ENCODE results near the gene APOL1. TPM values are rescaled to one million over a fixed set of nuclear protein-coding genes. Genes with fewer than 3 reads are reported as not detected.
A peak's percentile ranks its signal among the peaks of the same experiment; 100 is the strongest.

The APOL1 gene
- total and polyA plus RNA-seq, 4 donors, result 7.7 to 129 (median 59.5) TPM

DNA sequence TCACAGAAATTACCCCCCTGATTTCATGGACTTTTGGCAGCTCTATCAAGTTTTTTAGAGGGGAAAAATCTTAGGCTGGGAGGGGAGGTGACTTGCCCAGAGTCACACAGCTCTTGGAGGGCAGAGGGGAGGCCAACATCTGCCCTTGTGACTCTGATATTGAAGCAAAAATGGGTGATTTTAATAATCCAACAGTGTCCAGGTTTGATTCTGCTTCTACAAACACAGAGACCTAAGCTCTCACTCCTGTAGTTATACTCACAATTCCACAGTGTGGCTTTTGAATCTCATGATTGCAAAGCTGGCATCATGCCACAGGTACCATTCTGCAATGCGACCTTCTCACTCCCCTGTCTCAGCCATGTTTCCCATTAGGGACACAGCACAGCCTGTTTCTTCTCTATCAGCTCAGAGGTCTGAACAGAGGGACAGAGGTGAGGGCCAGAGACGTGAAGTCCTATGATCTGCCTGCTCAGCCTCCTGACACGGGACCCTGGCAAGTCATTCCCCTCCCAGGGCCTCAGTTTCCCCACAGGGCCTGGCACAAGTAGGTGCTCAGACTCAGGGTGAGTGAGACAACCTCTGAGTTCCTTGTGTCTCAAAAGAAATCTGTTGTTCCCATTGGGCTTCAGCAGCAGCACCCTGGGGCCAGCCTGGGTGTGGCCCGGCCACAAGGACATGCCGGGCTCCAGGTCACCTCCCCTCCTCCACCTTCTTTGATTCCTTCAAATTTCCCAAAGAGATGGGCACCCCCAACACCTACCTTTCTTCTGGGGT is 14.4 kb upstream of the APOL1 start:
- H3K27me3 ChIP-seq (ENCODE audit: control insufficient read depth in 4 of 4, insufficient read depth in 4 of 4, low read length in 3 of 4), result no peaks in the 10 kb centered on the region
- H3K27ac ChIP-seq (ENCODE audit: low read depth in 1 of 2, low read length in 2 of 2), result peak overlapping the region; percentile 80 to 82
- peak; percentile 43 for TF ChIP-seq YY1 (IDR thresholded peaks at IDR 0.05)
- TF ChIP-seq, protein P1, sequence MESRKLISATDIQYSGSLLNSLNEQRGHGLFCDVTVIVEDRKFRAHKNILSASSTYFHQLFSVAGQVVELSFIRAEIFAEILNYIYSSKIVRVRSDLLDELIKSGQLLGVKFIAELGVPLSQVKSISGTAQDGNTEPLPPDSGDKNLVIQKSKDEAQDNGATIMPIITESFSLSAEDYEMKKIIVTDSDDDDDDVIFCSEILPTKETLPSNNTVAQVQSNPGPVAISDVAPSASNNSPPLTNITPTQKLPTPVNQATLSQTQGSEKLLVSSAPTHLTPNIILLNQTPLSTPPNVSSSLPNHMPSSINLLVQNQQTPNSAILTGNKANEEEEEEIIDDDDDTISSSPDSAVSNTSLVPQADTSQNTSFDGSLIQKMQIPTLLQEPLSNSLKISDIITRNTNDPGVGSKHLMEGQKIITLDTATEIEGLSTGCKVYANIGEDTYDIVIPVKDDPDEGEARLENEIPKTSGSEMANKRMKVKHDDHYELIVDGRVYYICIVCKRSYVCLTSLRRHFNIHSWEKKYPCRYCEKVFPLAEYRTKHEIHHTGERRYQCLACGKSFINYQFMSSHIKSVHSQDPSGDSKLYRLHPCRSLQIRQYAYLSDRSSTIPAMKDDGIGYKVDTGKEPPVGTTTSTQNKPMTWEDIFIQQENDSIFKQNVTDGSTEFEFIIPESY (IDR thresholded peaks at IDR 0.05), result no peak
- no peak for TF ChIP-seq RAD21 (IDR thresholded peaks at IDR 0.05)
- WGBS, result under 1% methylated on average over 5 of the region's 5 CpGs
- H3K36me3 ChIP-seq (ENCODE audit: control insufficient read depth in 4 of 4, insufficient read depth in 3 of 4, low read depth in 1 of 4, low read length in 3 of 4), result peaks cover 0 to 7% (median 3%) of the 10 kb centered on the region in 4 donors
- peak overlapping the region; percentile 96 to 99 for H3K9ac ChIP-seq (ENCODE audit: low read depth in 1 of 2, low read length in 2 of 2)
- DNase-seq (ENCODE audit: low spot score), result no peak
- H3K4me3 ChIP-seq (ENCODE audit: low read depth in 1 of 3, low read length in 3 of 3), result peak overlapping the region; percentile 82 to 97 (median 94)
- H3K4me1 ChIP-seq (ENCODE audit: control insufficient read depth in 4 of 4, insufficient read depth in 4 of 4, low read length in 3 of 4), result peaks cover 7 to 46% (median 39%) of the 10 kb centered on the region in 4 donors
- no peaks in the 10 kb centered on the region for H3K9me3 ChIP-seq (ENCODE audit: control insufficient read depth in 4 of 4, low read length in 3 of 4)

DNA sequence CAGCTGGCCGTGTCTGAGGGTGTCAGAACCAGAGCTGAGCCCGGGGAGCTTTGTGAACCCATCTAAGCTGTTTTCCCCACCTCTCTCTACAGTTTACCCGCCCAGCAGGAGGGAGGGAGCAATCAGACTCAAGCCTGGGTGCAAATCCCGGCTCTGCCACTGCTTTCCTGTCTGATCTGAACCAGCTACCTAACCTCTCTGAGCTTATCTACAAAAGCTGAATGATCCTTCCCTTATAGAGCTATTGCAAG is 13.9 kb upstream of the APOL1 start:
- Histone ChIP-seq H3K27ac (ENCODE audit: low read depth in 1 of 2, low read length in 2 of 2) (peak overlapping the region; percentile 80 to 82), H3K9ac (ENCODE audit: low read depth in 1 of 2, low read length in 2 of 2) (peak overlapping the region; percentile 96 to 99), H3K4me3 (ENCODE audit: low read depth in 1 of 3, low read length in 3 of 3) (peak overlapping the region; percentile 82 to 97 (median 94)), H3K36me3 (ENCODE audit: control insufficient read depth in 4 of 4, insufficient read depth in 3 of 4, low read depth in 1 of 4, low read length in 3 of 4) (peaks cover 0 to 7% (median 3%) of the 10 kb centered on the region in 4 donors), H3K27me3 (ENCODE audit: control insufficient read depth in 4 of 4, insufficient read depth in 4 of 4, low read length in 3 of 4) (no peaks in the 10 kb centered on the region), H3K9me3 (ENCODE audit: control insufficient read depth in 4 of 4, low read length in 3 of 4) (no peaks in the 10 kb centered on the region), H3K4me1 (ENCODE audit: control insufficient read depth in 4 of 4, insufficient read depth in 4 of 4, low read length in 3 of 4) (peaks cover 7 to 43% (median 36%) of the 10 kb centered on the region in 4 donors)
- WGBS, result 0% methylated on average over 4 of the region's 4 CpGs
- no peak for TF ChIP-seq YY1 (IDR thresholded peaks at IDR 0.05)
- no peak for TF ChIP-seq HNF4A (conservative IDR thresholded peaks at IDR 0.05)
- TF ChIP-seq FOXA2 (IDR thresholded peaks at IDR 0.05), result no peak
- TF ChIP-seq NR2F2 (IDR thresholded peaks at IDR 0.05), result no peak
- TF ChIP-seq, protein P2, sequence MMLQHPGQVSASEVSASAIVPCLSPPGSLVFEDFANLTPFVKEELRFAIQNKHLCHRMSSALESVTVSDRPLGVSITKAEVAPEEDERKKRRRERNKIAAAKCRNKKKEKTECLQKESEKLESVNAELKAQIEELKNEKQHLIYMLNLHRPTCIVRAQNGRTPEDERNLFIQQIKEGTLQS (IDR thresholded peaks at IDR 0.05), result no peak
- no peak for TF ChIP-seq TAF1 (conservative IDR thresholded peaks at IDR 0.05)
- TF ChIP-seq EGR1 (IDR thresholded peaks at IDR 0.05; ENCODE audit: low read depth in 2 of 2), result no peak
- TF ChIP-seq RAD21 (IDR thresholded peaks at IDR 0.05), result no peak
- DNase-seq (ENCODE audit: low spot score), result no peak

DNA sequence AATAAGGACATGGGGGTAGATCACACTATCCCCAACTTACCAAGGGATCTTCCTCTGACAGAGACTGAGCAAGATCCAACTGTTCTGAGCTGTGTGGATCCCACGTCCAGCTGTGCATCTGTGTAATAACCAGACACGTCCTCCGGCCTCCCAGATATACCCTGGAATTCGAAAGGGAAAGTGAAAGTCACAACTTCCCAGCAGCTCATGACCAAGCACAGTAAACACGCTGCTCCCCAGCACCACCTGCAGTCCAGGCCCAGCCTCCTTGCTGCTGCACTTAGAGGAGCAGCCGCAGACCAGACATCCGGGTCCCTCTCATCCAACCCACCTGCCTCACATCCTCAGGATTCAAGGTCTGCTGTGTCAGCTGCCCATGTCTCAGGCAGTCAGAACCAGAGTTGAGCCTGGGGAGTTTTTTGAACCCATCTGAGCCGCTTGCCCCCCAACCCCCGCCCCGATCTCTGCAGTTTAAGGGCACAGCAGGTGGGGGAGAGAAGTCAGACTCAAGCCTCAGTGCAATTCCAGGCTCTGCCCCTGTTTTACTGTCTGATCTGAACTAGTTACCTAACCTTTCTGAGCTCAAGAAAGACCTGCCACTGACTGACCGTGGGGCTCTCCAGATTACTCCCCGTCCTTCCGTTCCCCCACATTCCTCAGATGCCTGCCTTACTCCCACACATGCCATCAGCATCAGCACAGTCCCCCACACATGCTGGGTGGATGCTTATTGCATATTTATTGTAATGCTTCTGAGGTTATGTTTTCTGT is 13.3 kb upstream of the APOL1 start, which contains the start of gene APOL2:
TSS of gene APOL2 (minus strand) at position 127 of the 771 bp plus-strand sequence. CDS start 6,365 bp downstream, outside the sequence.
- Histone ChIP-seq H3K27me3 (ENCODE audit: control insufficient read depth in 4 of 4, insufficient read depth in 4 of 4, low read length in 3 of 4) (no peaks in the 10 kb centered on the region), H3K9ac (ENCODE audit: low read depth in 1 of 2, low read length in 2 of 2) (peak within 1 kb of the TSS; percentile 96 to 99), H3K4me3 (ENCODE audit: low read depth in 1 of 3, low read length in 3 of 3) (peak within 1 kb of the TSS; percentile 82 to 97 (median 94)), H3K36me3 (ENCODE audit: control insufficient read depth in 4 of 4, insufficient read depth in 3 of 4, low read depth in 1 of 4, low read length in 3 of 4) (peaks cover 0 to 7% (median under 1%) of the 10 kb centered on the region in 4 donors), H3K4me1 (ENCODE audit: control insufficient read depth in 4 of 4, insufficient read depth in 4 of 4, low read length in 3 of 4) (peaks cover 7 to 44% (median 34%) of the 10 kb centered on the region in 4 donors), H3K9me3 (ENCODE audit: control insufficient read depth in 4 of 4, low read length in 3 of 4) (no peaks in the 10 kb centered on the region), H3K27ac (ENCODE audit: low read depth in 1 of 2, low read length in 2 of 2) (peak within 1 kb of the TSS; percentile 80 to 82)
- whole genome bisulfite sequencing, result 31% methylated on average over 13 of the region's 13 CpGs
- DNase-seq (ENCODE audit: low spot score), result peak; percentile 77
- no peak for TF ChIP-seq GABPA (IDR thresholded peaks at IDR 0.05 in 1 of 2, conservative IDR thresholded peaks at IDR 0.05 in 1 of 2)
- peak; percentile 47 to 57 for TF ChIP-seq HNF4A (conservative IDR thresholded peaks at IDR 0.05)
- peak; percentile 57 to 68 for TF ChIP-seq RXRA (IDR thresholded peaks at IDR 0.05)
- peak; percentile 75 for TF ChIP-seq FOXA2 (IDR thresholded peaks at IDR 0.05)
- TF ChIP-seq, protein P3, sequence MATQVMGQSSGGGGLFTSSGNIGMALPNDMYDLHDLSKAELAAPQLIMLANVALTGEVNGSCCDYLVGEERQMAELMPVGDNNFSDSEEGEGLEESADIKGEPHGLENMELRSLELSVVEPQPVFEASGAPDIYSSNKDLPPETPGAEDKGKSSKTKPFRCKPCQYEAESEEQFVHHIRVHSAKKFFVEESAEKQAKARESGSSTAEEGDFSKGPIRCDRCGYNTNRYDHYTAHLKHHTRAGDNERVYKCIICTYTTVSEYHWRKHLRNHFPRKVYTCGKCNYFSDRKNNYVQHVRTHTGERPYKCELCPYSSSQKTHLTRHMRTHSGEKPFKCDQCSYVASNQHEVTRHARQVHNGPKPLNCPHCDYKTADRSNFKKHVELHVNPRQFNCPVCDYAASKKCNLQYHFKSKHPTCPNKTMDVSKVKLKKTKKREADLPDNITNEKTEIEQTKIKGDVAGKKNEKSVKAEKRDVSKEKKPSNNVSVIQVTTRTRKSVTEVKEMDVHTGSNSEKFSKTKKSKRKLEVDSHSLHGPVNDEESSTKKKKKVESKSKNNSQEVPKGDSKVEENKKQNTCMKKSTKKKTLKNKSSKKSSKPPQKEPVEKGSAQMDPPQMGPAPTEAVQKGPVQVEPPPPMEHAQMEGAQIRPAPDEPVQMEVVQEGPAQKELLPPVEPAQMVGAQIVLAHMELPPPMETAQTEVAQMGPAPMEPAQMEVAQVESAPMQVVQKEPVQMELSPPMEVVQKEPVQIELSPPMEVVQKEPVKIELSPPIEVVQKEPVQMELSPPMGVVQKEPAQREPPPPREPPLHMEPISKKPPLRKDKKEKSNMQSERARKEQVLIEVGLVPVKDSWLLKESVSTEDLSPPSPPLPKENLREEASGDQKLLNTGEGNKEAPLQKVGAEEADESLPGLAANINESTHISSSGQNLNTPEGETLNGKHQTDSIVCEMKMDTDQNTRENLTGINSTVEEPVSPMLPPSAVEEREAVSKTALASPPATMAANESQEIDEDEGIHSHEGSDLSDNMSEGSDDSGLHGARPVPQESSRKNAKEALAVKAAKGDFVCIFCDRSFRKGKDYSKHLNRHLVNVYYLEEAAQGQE (IDR thresholded peaks at IDR 0.05), result peak; percentile 97
- TF ChIP-seq JUND (IDR thresholded peaks at IDR 0.05), result peak in 1 of 2 donors; percentile 57
- TF ChIP-seq, protein P4, sequence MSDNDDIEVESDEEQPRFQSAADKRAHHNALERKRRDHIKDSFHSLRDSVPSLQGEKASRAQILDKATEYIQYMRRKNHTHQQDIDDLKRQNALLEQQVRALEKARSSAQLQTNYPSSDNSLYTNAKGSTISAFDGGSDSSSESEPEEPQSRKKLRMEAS (IDR thresholded peaks at IDR 0.05), result peak; percentile 91
- no peak for TF ChIP-seq EGR1 (IDR thresholded peaks at IDR 0.05; ENCODE audit: low read depth in 2 of 2)
- peak; percentile 78 for TF ChIP-seq FOXA1 (IDR thresholded peaks at IDR 0.05)
- TF ChIP-seq SP1 (IDR thresholded peaks at IDR 0.05), result peak; percentile 75
- TF ChIP-seq RAD21 (IDR thresholded peaks at IDR 0.05), result peak; percentile 69 to 80
- no peak for TF ChIP-seq HNF4G (IDR thresholded peaks at IDR 0.05)
- TF ChIP-seq, protein P5, sequence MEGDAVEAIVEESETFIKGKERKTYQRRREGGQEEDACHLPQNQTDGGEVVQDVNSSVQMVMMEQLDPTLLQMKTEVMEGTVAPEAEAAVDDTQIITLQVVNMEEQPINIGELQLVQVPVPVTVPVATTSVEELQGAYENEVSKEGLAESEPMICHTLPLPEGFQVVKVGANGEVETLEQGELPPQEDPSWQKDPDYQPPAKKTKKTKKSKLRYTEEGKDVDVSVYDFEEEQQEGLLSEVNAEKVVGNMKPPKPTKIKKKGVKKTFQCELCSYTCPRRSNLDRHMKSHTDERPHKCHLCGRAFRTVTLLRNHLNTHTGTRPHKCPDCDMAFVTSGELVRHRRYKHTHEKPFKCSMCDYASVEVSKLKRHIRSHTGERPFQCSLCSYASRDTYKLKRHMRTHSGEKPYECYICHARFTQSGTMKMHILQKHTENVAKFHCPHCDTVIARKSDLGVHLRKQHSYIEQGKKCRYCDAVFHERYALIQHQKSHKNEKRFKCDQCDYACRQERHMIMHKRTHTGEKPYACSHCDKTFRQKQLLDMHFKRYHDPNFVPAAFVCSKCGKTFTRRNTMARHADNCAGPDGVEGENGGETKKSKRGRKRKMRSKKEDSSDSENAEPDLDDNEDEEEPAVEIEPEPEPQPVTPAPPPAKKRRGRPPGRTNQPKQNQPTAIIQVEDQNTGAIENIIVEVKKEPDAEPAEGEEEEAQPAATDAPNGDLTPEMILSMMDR (IDR thresholded peaks at IDR 0.05; ENCODE audit: low read depth, low read length, missing input control), result peak; percentile 55
